Activated T-helper 17 cell treated with anti-CD3 and anti-CD28 coated beads, Interleukin-2, amount 50 U/mL, for 72 hours (primary cell): ENCODE data around the gene PPFIA1. TPM values are rescaled to one million over a fixed set of nuclear protein-coding genes. Genes with fewer than 3 reads are reported as not detected.
"Not testable (repeated sequence)": the region's sequence is repeated elsewhere in the genome, so short reads cannot be mapped to it uniquely, and the experiment has no call there.

ENCODE experiments used
- ATAC-seq: fragments of 150-1000 bp; cut with Tn5 transposase; replicated peaks from 2 replicates; pipeline ENCODE4 v1.10.0; 2021; ENCODE audit warnings: mild to moderate bottlenecking, moderate library complexity
- H3K27ac Mint-ChIP-seq: one replicate; pipeline ENCODE4 v1.8.0; 2022; ENCODE audit warnings: mixed read lengths
- H3K27me3 Mint-ChIP-seq: one replicate; pipeline ENCODE4 v1.8.0; 2022; ENCODE audit warnings: mixed read lengths
- H3K36me3 Mint-ChIP-seq: one replicate; pipeline ENCODE4 v1.8.0; 2022; ENCODE audit warnings: low read depth, mild to moderate bottlenecking, mixed read lengths
- H3K4me1 Mint-ChIP-seq: one replicate; pipeline ENCODE4 v1.8.0; 2022; ENCODE audit warnings: mixed read lengths
- H3K4me3 Mint-ChIP-seq: one replicate; pipeline ENCODE4 v1.8.0; 2022; ENCODE audit warnings: mild to moderate bottlenecking, mixed read lengths
- H3K9me3 Mint-ChIP-seq: one replicate; pipeline ENCODE4 v1.8.0; 2022; ENCODE audit warnings: mixed read lengths
- total RNA-seq, 2 donors: library from RNA; stranded (reverse); gene quantifications; one replicate each; pipeline ENCODE4 v1.2.3, GENCODE V29; 2022

Gene PPFIA1
- total RNA-seq, 2 donors from 2014 or later = 34.0 to 44.5 TPM

DNA sequence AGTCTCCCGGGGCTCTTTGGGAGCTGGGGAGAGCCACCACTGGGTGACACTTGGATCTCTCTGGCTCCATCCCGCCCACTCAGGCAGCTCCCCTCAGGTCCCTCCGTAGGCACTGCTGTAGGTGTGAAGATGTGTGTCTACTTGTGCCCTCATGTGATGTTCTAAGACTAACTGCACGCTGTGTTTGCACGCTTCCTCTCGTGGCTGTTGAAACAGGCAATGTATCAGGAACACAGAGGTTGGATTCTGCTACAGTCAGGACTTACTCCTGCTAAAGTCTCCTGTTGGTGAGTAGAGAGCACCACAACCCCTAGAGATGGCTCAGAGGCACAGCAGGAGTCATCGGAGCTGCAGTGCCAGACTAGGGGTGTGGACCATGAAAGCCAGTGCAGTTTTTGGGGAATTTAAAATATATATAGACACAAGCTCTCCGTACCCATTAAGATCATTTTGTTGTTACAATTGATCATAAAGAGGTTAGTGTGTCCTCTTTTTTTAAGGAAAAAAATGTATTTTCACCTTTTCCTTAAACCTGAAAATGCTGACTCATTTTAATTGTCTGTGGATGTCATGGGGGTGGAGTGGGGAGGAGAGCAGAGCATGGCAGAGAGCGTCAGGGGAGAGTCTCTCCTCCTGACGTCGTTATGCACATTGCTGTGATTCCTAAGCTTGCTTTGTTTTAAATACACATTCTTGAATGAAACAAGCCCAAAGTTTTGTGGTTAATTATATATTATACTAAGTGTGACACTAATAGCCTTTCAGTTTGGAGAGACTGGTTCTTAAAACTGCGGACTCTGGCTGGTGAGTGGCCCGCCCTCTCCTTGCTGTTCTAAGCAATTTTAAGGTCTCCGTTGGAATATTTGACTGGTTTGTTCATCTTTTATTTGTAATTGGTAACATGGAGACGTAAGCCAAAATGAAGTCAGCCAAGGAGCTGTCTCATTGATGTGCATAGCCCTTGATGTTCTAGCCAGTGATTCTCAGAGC is 111.7 kb downstream of the PPFIA1 start:
- no peaks in the 10 kb centered on the region for H3K4me1 Mint-ChIP-seq
- H3K4me3 Mint-ChIP-seq = no peak overlapping the region
- no peak for ATAC-seq
- no peak overlapping the region for H3K27ac Mint-ChIP-seq
- no peaks in the 10 kb centered on the region for H3K9me3 Mint-ChIP-seq
- H3K27me3 Mint-ChIP-seq = no peaks in the 10 kb centered on the region
- H3K36me3 Mint-ChIP-seq = peaks cover 76% of the 10 kb centered on the region

DNA sequence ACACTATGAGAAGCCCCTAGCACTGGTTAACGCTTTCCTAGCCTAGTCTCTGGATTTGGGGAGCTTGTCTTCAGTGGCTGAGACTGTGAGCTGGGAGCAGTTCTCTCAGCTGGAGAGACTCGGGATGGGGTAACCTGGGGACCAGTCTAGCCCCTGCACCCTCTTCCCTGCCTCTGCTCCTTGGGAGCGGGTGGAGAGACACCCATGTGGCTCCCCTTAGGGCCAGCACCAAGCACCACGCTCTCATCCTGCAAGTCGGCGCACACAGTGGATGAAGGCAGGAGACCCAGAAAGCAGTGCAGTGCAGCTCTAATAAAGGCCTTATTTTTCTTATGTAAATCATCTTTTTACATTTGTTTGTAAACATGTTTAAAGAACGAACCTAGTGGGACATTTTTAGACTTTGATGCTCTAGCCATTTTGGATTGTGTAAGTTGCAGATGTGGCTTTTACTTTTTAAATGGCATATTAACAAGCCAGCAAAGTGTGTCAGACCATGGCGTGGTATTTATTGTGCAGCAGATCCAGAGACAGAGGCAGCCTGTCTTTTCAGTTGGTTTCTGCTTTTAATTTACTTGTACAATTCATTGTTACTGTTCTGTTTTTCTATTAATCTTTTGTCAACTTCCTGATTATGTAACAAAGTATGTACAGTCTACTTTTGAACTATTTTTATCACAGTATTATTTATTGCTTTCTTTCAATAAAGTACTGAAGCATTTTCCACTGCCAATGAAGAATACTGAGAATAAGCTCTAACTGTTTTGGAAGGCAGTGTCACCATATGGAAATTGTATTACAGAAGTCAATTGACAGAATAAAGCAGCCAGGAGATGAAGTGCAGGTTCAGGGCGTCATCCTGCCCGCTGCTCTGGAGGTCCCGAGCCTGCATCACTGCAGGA is 113.4 kb downstream of the PPFIA1 start:
- H3K27ac Mint-ChIP-seq = no peak overlapping the region
- no peak overlapping the region for H3K4me3 Mint-ChIP-seq
- H3K27me3 Mint-ChIP-seq = no peaks in the 10 kb centered on the region
- H3K4me1 Mint-ChIP-seq = no peaks in the 10 kb centered on the region
- H3K36me3 Mint-ChIP-seq = peaks cover 58% of the 10 kb centered on the region
- H3K9me3 Mint-ChIP-seq = peaks cover 3% of the 10 kb centered on the region
- ATAC-seq = no peak

DNA sequence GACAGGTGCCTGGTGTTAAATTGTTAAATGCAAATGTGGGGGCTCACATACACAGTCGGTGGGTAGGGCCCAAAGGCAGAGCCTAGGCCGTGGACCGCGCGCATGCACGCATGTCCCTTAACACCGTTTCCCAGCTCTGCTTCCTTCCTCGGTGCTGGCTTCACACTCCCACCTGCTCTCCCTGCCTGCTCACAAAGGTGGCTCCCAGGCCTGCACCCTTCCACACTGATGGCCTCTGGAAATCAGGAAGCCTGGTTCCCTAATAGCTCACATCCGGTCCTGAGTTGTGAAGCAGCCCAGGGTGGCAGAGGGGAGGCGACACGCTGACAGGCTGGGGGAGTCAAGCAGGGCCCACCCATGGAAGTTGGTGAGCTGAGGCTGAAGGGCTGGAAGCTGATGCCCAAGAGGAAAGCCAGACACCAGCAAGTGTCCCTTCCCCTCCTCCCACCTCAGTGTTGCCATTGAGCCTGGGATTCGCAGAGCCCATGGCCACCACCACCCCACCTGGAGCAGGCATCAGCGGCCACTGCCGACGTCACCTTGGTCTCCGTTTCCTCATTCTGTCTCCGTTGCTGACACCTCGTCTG is 114.2 kb downstream of the PPFIA1 start:
- Mint-ChIP-seq H3K4me1 (no peaks in the 10 kb centered on the region), H3K27ac (no peak overlapping the region), H3K36me3 (peaks cover 51% of the 10 kb centered on the region), H3K4me3 (no peak overlapping the region), H3K27me3 (no peaks in the 10 kb centered on the region), H3K9me3 (peaks cover 3% of the 10 kb centered on the region)
- no peak for ATAC-seq

DNA sequence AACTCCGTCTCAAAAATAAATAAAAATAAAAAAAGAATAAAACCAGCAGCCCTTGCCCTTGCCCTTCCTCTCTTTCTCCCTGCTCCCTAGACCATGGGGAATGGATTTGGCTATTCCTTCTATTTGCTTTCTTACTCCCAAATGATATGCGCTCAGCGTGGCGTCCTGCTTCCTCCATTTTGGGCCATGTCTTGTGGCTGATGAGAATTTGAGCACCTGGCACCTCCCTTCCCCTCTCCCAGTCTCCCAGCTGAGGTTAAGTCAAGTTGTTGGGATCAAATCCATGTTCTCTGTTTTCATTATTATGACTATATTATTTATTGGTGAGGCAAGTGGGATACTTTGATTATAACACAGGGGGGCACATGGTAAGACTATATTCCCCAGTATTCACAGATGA is 117.1 kb downstream of the PPFIA1 start:
- H3K9me3 Mint-ChIP-seq = peaks cover 3% of the 10 kb centered on the region
- H3K36me3 Mint-ChIP-seq = peaks cover 27% of the 10 kb centered on the region
- H3K4me1 Mint-ChIP-seq = no peaks in the 10 kb centered on the region
- H3K27me3 Mint-ChIP-seq = peaks cover 3% of the 10 kb centered on the region
- no peak overlapping the region for H3K4me3 Mint-ChIP-seq
- no peak for ATAC-seq
- no peak overlapping the region for H3K27ac Mint-ChIP-seq

DNA sequence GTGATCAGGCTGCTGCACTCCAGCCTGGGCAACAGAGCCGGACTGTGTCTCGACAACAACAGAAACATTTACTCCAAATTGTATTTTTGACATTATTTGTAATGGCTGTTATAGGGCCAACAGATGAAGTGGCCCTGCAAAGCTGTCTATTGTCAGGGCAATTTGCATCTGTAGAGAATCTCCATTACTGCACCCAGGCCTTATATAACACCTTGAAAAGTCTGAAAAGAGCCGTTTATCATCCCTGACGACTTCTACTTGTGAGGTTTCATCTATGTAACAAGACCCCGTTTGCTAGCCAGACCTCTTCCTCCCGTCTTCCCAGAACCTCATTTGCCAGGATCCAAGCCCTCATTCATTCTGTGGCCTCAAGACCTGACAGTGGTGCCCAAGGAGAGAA is 118.7 kb downstream of the PPFIA1 start:
- ATAC-seq = no peak
- Mint-ChIP-seq H3K9me3 (peaks cover 3% of the 10 kb centered on the region), H3K36me3 (peaks cover 15% of the 10 kb centered on the region), H3K27me3 (peaks cover 8% of the 10 kb centered on the region), H3K4me3 (no peak overlapping the region), H3K27ac (no peak overlapping the region), H3K4me1 (no peaks in the 10 kb centered on the region)

DNA sequence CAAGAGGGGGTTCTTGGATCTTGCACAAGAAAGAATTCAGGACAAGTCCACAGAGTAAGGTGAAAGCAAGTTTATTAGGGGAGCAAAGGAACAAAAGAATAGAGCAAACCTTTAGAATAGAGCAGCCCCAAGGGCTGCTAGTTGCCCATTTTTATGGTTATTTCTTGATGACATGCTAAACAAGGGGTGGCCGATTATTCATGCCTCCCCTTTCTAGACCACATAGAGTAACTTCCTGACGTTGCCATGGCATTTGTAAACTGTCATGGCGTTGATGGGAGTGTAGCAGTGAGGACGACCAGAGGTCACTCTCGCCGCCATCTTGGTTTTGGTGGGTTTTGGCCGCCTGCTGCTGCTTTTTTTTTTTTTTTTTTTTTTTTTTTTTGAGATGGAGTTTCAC is 120.4 kb downstream of the PPFIA1 start:
- not testable (repeated sequence) for H3K27me3 Mint-ChIP-seq, H3K27ac Mint-ChIP-seq, H3K9me3 Mint-ChIP-seq, H3K36me3 Mint-ChIP-seq, H3K4me3 Mint-ChIP-seq, ATAC-seq, H3K4me1 Mint-ChIP-seq

DNA sequence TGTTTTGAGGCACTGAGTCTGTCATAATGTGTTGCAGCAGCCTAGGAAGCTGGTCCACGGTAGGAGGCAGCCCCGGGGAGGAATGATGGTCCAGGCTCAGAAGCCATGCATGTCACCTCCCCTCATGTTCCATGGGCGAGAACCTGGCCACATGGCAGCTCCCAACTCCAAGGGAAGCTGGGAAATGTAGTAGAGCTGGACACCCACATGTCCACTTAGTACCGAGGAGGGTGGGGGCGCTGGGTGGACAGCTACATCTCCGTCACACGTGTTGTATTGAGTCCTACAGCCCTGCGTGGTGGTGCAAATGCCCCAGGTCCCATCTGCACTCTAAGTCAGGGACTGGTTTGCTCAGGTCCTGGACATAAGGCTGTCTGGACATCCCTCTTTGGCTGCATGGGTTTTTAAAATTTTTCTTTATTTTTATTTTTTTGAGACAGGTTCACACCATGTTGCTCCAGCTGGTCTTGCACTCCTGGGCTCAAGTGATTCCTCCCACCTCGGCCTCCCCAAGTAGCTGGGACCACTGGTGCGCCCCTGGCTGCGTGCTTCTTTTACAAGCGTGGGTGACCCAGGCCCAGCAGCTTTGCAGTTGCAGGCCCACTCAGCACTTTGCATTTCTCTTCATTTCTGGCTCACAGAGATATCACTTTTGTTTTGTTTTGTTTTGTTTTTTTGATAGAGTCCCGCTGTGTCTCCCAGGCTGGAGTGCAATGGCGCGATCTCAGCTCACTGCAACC is 123.9 kb downstream of the PPFIA1 start:
- H3K4me1 Mint-ChIP-seq = peaks cover 12% of the 10 kb centered on the region

DNA sequence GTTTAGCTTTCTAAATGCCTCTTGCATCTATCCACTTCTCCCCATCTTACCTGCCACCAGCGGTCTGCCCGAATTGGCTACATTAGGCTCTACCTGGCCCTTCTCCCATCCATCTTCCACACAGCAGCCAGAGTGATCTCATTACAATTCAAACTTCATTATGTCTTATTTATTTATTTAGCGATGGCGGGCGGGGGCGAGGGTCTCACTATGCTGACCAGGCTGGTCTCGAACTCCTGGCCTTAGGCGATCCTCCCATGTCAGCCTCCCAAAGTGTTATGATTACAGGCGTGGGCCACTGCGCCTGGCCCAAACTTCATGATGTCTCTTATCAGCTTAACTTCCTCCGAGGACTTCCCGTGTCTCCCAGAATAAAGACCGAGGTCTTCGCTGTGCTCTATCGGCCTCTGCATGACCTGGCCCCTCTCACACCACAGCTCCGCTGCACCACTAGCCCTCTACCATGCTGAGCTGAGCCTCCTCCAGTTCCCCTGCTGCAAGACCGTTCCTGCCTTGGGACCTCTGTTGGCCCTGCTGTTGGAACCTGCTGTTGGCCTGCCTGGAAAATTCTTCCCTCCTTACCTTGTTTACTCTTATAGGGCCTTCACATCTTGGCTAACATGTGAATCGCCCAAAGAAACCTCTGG is 127.0 kb downstream of the PPFIA1 start:
- Mint-ChIP-seq H3K27ac (peak overlapping the region; percentile 85), H3K27me3 (peaks cover 24% of the 10 kb centered on the region), H3K4me1 (peaks cover 18% of the 10 kb centered on the region), H3K36me3 (peaks cover 9% of the 10 kb centered on the region), H3K9me3 (no peaks in the 10 kb centered on the region), H3K4me3 (peak overlapping the region; percentile 76)
- ATAC-seq = peak; percentile 18

More for the DNA sequence above, 123.9 kb downstream of the PPFIA1 start:
- Mint-ChIP-seq H3K4me3 (no peak overlapping the region), H3K9me3 (no peaks in the 10 kb centered on the region), H3K27me3 (peaks cover 19% of the 10 kb centered on the region), H3K27ac (no peak overlapping the region), H3K36me3 (peaks cover 9% of the 10 kb centered on the region)
- no peak for ATAC-seq

DNA sequence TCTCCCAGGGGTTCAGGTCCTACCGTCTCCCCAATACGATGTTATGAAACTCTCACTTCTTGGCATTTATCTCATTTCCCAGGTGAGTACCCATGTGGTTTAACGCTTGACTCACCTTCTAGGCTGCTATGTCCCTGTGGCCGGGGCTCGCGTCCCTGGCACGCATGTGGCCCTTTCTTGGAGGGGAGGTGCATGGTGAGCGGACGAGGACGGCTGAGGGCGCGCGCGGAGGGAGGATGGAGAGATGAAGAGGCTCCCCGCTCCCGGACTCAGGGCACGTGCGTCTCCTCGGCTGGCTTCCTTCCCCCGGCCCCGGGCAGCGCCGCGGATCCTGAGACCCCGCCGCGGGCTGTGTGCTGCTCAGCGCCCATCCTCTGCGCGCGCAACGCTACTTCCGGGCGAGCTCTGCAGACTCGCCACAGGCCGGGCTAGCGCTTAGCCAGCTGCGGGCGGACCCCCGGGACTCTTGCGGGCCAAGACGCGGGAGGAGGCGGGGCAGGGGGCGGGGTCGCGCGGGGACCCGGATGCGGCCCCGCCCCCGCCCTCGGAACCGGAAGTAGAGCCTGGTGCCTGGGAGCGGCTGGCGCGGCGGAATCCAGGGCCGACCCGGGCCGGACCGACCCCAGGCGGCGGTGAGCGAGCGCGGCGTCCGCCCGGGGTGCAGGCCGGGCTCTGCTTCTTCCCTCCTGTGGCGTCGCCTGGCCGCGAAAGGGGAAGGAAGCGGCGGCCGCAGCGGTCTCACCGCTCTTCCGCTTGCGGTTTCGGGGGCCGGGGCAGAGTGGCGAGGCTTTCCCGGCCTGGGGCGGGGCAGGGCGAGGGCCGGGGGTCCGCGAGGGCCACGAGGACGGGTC is 127.7 kb downstream of the PPFIA1 start, which contains the start of gene CTTN:
Gene CTTN (plus strand): TSS at position 547 of the 851 bp plus-strand sequence. CDS start 8,769 bp downstream, outside the sequence.
- peak within 1 kb of the TSS; percentile 76 for H3K4me3 Mint-ChIP-seq
- peaks cover 9% of the 10 kb centered on the region for H3K36me3 Mint-ChIP-seq
- H3K4me1 Mint-ChIP-seq = peaks cover 21% of the 10 kb centered on the region
- H3K27ac Mint-ChIP-seq = peak within 1 kb of the TSS; percentile 85
- peak; percentile 87 for ATAC-seq
- no peaks in the 10 kb centered on the region for H3K9me3 Mint-ChIP-seq
- peaks cover 26% of the 10 kb centered on the region for H3K27me3 Mint-ChIP-seq

DNA sequence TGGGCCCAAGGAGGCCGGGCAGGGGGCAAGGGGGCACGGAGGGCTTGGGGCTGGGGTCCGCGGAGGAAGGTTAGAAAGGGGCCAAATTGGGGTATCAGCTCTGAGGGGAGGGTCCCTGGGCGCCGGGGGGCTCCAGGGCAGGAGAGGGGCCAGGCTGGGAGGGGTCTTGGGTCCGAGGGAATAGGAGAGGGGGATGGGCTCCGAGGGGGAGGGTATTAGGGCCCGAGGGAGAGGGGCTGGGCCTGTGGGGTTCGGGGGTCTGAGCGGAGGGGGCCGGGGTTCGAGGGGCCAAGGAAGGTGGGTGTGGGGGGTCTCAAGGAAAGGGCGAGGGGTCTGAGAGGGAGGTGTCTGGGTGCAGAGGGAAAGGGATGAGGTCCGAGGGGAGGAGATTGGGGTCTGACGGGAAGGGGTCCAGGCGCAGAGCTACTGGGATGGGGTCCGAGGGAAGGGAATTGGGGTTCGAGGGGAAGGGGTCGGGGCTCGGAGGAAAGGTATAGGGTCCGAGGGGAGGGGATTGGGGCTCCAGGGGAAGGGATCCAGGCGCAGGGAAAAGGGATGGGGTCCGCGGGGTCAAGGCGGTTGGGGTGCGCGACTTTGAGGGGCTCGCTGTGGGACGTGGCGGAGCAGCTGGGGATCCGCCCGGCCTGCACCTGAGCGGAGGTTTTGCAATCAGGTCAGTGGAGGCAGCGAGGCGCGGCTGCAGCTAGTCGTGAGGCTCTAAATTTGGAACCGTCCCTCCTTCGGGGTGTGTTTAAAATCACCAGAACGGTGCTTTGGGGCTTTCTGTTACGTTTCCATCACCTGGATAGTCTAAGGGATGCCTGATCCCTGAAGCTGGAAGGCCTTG is 128.6 kb downstream of the PPFIA1 start:
- Mint-ChIP-seq H3K36me3 (peaks cover 9% of the 10 kb centered on the region), H3K9me3 (no peaks in the 10 kb centered on the region), H3K4me1 (peaks cover 21% of the 10 kb centered on the region), H3K4me3 (peak overlapping the region; percentile 76), H3K27me3 (peaks cover 21% of the 10 kb centered on the region), H3K27ac (peak overlapping the region; percentile 73)
- no peak for ATAC-seq

DNA sequence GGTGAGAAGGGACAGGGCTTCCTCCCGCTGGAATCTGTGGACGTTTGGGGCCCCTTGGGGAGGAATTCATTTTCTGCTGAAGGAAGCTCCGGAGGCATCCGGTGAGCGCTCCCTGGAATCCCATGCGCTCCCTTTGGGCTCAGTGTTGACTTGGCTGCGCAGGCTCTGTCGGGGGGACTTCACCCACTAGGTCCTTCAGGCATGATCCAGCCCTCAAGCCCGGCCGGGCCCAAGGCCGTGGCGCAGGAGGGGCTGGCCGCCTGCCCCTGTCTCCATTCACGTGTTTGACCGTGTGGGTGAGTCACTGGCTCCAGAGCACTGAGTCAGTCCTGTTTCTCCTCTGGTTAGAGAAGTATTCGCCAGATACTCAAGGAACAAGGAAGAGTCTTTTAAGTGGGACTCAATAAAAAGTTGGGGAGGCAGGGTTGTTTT is 129.2 kb downstream of the PPFIA1 start:
- no peak for ATAC-seq
- Mint-ChIP-seq H3K27ac (no peak overlapping the region), H3K27me3 (peaks cover 21% of the 10 kb centered on the region), H3K36me3 (peaks cover 9% of the 10 kb centered on the region), H3K4me3 (peak overlapping the region; percentile 76), H3K9me3 (no peaks in the 10 kb centered on the region), H3K4me1 (peaks cover 21% of the 10 kb centered on the region)

DNA sequence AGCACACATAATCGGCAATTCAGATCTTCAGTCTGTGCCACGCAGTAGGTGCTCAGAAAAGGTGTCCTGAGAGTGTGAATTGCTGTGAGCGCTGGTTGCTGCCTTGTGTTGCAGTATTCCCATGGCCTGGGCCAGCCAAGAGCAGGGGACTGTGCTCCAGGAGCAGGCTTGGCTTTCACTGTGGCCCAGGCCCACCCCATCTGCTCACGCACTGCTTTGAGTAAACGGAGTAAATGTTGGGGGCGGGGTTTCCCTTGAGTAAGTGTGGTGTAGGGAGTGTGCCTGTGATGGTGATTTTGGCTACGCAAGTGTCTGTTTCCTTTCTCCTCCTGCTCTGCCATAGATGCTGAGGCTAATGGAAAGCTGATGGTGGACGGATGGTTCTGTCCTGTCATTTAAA is 130.2 kb downstream of the PPFIA1 start:
- Mint-ChIP-seq H3K36me3 (peaks cover 9% of the 10 kb centered on the region), H3K9me3 (no peaks in the 10 kb centered on the region), H3K4me3 (no peak overlapping the region), H3K27ac (no peak overlapping the region), H3K4me1 (peaks cover 21% of the 10 kb centered on the region), H3K27me3 (peaks cover 21% of the 10 kb centered on the region)
- ATAC-seq = no peak
